ENCODE results near the gene CHRNA1. TPM values are rescaled to one million over a fixed set of nuclear protein-coding genes. Genes with fewer than 3 reads are reported as not detected.

Gene CHRNA1
- total RNA-seq, 1 donor: under 0.01 TPM

DNA sequence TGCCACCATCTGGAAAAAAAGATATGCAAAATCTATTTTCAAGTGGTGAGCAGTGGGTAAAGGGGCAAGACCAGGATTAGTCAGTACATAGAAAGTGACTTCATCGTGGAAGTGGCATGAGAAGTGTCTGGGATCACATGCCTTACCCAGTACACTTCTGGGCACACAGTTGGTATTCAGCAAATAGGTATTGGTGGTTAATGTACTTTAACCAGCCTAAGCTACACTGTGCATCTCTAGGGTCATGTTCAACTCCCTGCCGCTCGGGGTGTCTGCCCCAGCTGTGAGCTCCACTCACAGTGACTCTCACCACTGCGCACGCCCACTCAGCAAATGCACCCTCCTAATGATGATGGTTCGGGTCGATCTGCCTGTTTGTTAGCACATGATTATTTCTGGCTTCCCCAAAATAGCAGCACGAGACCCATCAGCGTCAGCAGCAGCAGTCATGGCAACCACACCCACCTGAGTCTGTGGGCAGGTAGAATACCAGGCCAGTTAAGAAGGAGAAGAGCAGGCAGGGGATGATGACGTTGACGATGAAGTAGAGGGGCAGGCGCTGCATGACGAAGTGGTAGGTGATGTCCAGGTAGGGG lies 11.1 kb downstream of the CHRNA1 start:
- no peak overlapping the region for H3K4me3 ChIP-seq (ENCODE audit: low read depth, low read length)
- DNase-seq (ENCODE audit: low read depth): no peak
- no peak for TF ChIP-seq CTCF (IDR thresholded peaks at IDR 0.05; ENCODE audit: insufficient read depth, low read depth, low read length)

GRCh38 chr2:174752403-174753037 lies 11.8 kb downstream of the CHRNA1 start:
- no peak for TF ChIP-seq CTCF (IDR thresholded peaks at IDR 0.05; ENCODE audit: insufficient read depth, low read depth, low read length)
- no peak for DNase-seq (ENCODE audit: low read depth)
- no peak overlapping the region for H3K4me3 ChIP-seq (ENCODE audit: low read depth, low read length)

DNA sequence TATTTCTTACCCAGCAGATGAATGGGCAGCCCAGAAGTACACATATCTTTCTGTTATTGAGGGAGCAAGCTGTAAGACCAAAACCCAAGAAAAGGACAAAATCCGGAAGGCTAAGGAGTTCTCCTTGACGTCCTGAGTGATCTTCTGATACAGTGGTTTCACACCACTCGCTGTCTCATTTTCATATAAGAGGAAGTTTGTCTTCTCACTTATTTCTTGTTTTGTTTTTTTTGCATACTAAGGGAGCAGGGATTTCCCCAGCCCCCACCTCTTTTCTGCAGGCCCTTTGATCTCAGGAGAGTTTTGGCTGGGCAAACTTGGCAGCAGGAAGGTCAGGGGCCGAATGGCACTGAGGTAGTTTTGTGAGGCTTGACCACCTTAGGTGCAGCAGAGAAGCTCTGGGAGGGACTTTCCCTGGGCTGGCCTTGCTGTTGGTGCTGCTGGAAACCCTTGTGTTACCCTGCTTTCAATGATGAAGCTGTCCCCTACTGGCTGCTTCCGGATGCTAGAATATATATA lies 13.3 kb downstream of the CHRNA1 start:
- no peak for TF ChIP-seq CTCF (IDR thresholded peaks at IDR 0.05; ENCODE audit: insufficient read depth, low read depth, low read length)
- no peak for DNase-seq (ENCODE audit: low read depth)

DNA sequence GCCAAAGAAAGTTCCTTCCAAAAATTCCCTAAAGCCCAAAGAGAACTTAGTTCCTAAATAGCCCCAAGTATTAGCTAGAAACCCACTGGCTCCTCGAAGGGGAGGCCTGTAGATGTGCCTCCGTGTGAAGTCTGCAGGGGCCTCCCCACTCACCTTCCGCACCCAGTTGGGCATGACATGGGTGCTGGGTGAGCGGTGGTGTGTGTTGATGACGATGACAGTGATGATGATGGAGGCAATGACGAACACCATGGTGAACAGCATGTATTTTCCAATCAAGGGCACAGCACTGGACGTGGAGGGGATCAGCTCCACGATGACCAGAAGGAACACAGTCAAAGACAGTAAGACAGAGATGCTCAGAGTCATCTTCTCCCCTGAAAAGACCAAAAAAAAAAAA lies 14.5 kb downstream of the CHRNA1 start:
- DNase-seq (ENCODE audit: low read depth): no peak
- no peak overlapping the region for H3K4me3 ChIP-seq (ENCODE audit: low read depth, low read length)
- TF ChIP-seq CTCF (IDR thresholded peaks at IDR 0.05; ENCODE audit: insufficient read depth, low read depth, low read length): no peak

More for the DNA sequence above, 13.3 kb downstream of the CHRNA1 start:
- H3K4me3 ChIP-seq (ENCODE audit: low read depth, low read length): no peak overlapping the region

DNA sequence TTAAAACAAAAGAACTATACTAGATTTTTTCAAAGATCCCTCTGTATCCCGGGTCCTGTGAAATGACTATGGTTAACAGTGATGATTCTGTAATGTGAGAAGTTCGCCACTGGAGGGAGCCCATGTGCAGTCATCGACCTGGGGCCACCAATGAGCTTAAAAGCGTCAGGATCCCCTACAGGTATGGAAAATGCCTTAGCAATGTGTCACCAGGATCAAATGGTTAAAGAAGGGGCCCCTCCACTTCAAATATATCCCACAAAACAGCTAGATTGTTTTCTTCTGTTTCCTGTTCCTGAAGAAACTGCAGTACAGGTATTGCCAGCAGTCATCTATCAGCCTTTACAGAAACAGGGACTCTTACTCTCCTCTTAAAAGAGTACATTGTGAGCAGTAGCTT lies 15.3 kb downstream of the CHRNA1 start:
- no peak overlapping the region for H3K4me3 ChIP-seq (ENCODE audit: low read depth, low read length)
- peak; percentile 87 for TF ChIP-seq CTCF (IDR thresholded peaks at IDR 0.05; ENCODE audit: insufficient read depth, low read depth, low read length)
- peak; percentile 54 for DNase-seq (ENCODE audit: low read depth)

GRCh38 chr2:174745142-174745541 lies 19.1 kb downstream of the CHRNA1 start:
- no peak for DNase-seq (ENCODE audit: low read depth)
- no peak for TF ChIP-seq CTCF (IDR thresholded peaks at IDR 0.05; ENCODE audit: insufficient read depth, low read depth, low read length)
- H3K4me3 ChIP-seq (ENCODE audit: low read depth, low read length): no peak overlapping the region

Measured in fibroblast of villous mesenchyme (primary cell).